Gastrocnemius medialis (tissue), 4 donors: Measurements from ENCODE around the gene NODAL. TPM values are rescaled to one million over a fixed set of nuclear protein-coding genes. Genes with fewer than 3 reads are reported as not detected.
A peak's percentile ranks its signal among the peaks of the same experiment; 100 is the strongest.

Experiments used
- ATAC-seq, 2 donors: fragments of 150-250 bp; one replicate each; pipeline ENCODE4 v1.9.1; 2016
- DNase-seq, 2 donors: peaks; one replicate each; pipeline ENCODE4 v3.0.0-alpha.2; 2019
- H3K27ac ChIP-seq, 4 donors: fragments of 200-600 bp; sonication (generic); 1 replicate in 1 of 4; 2 replicates in 3 of 4; pipeline ENCODE4 v1.5.1; 2016 to 2018; ENCODE audit warnings: mild to moderate bottlenecking in 2 of 4, moderate library complexity in 1 of 4
- H3K27me3 ChIP-seq, 3 donors: fragments of 200-600 bp; sonication (generic) in 2 of 3; 1 replicate in 1 of 3; 2 replicates in 2 of 3; pipeline versions ENCODE4 v1.5.1 to v1.6.0; 2016 to 2019; ENCODE audit warnings: mild to moderate bottlenecking in 1 of 3, moderate library complexity in 1 of 3
- H3K36me3 ChIP-seq, 2 donors: fragments of 200-600 bp; sonication (generic) in 1 of 2; one replicate each; pipeline ENCODE4 v1.5.1; 2017 to 2018
- H3K4me1 ChIP-seq, 2 donors: fragments of 200-600 bp; sonication (generic) in 1 of 2; one replicate each; pipeline ENCODE4 v1.5.1; 2016 to 2017; ENCODE audit warnings: mild to moderate bottlenecking in 2 of 2
- H3K4me3 ChIP-seq, 4 donors: fragments of 200-600 bp; sonication (generic) in 3 of 4; 1 replicate in 1 of 4; 2 replicates in 3 of 4; pipeline ENCODE4 v1.5.1; 2016 to 2019; ENCODE audit warnings: mild to moderate bottlenecking in 2 of 4
- H3K9me3 ChIP-seq, 3 donors: fragments of 200-600 bp; sonication (generic) in 2 of 3; 1 replicate in 1 of 3; 2 replicates in 2 of 3; pipeline ENCODE4 v1.5.1; 2016 to 2019
- POLR2A ChIP-seq, 2 donors: fragments of 450-650 bp; IDR thresholded peaks; one replicate each; pipeline ENCODE4 v1.6.1; 2017; ENCODE audit warnings: antibody characterized with exemption in 2 of 2, mild to moderate bottlenecking in 2 of 2, moderate library complexity in 2 of 2
- in situ Hi-C, 4 donors: fragments of 200-750 bp; cut with MboI; loops; one replicate each; pipeline versions ENCODE4 v1.15.0 to v1.8.0; 2017; ENCODE audit warnings: low sequenced_read_pairs in 4 of 4
- intact Hi-C: fragments of 100-400 bp; cut with DNase I; formaldehyde crosslinking; loops from one replicate; pipeline ENCODE4 v1.15.1; 2023; ENCODE audit warnings: low total_unique reads
- total RNA-seq, 4 donors: library from RNA; depleted of rRNA; stranded (reverse); fragments of >200 nt; gene quantifications; one replicate each; pipeline versions ENCODE4 v1.1.0 to v1.2.3, GENCODE V29; 2016
- TF ChIP-seq, protein P1 (sequence below), 5 experiments: fragments of 450-650 bp in 3 of 5; fragments of 200-600 bp in 2 of 5; sonication (generic) in 2 of 5; IDR thresholded peaks in 4 of 5; conservative IDR thresholded peaks in 1 of 5; 1 replicate in 4 of 5; 2 replicates in 1 of 5; pipeline ENCODE4 v1.5.1; 2016 to 2019; ENCODE audit warnings: antibody characterized with exemption in 5 of 5, mild to moderate bottlenecking in 3 of 5, moderate library complexity in 3 of 5

Gene NODAL
- total RNA-seq, 4 donors from 2014 or later: not detected

DNA sequence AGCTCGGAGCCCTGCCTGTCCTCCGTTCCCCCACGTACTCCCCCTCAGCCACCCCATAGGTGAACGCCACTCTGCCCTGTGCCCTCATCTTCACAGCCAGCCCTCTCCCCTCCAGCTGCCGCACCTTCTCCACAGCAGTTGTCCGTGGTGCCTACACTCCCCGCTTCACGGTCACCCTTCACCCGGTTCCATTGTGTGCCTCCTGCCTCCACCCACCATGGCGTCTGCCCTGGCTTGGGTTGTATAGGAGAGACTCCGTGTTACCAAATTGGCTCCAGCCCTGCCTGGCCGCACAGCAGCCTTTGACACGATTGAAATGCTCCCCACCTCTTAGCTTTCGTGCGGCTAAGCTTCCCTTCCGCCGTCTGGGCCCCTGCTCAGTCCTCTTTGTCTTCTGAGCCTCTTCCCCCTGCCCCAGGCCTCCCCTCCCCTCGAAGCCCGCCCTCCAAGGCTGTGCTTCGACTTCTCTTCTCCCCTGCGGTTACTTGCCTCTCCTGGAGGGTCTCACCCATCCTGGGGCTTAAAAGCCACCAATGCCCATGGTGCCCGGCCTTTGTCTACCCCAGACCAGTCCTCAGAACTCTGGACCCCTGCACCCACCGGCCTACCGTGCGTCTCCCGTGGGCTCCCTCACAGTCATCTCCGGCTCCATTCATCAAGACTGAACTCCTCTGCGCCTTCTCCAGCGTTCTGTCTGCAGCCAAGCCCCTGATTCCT lies 18.5 kb upstream of the NODAL start:
- Histone ChIP-seq H3K27ac (peak overlapping the region in 3 of 4 donors; percentile 74 to 87 (median 87)), H3K4me3 (no peak overlapping the region), H3K4me1 (peaks cover 13 to 23% of the 10 kb centered on the region in 2 donors), H3K9me3 (no peaks in the 10 kb centered on the region), H3K27me3 (no peaks in the 10 kb centered on the region), H3K36me3 (no peaks in the 10 kb centered on the region)
- TF ChIP-seq, protein P1, sequence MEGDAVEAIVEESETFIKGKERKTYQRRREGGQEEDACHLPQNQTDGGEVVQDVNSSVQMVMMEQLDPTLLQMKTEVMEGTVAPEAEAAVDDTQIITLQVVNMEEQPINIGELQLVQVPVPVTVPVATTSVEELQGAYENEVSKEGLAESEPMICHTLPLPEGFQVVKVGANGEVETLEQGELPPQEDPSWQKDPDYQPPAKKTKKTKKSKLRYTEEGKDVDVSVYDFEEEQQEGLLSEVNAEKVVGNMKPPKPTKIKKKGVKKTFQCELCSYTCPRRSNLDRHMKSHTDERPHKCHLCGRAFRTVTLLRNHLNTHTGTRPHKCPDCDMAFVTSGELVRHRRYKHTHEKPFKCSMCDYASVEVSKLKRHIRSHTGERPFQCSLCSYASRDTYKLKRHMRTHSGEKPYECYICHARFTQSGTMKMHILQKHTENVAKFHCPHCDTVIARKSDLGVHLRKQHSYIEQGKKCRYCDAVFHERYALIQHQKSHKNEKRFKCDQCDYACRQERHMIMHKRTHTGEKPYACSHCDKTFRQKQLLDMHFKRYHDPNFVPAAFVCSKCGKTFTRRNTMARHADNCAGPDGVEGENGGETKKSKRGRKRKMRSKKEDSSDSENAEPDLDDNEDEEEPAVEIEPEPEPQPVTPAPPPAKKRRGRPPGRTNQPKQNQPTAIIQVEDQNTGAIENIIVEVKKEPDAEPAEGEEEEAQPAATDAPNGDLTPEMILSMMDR (IDR thresholded peaks at IDR 0.05 in 4 of 5, conservative IDR thresholded peaks at IDR 0.05 in 1 of 5): no peak
- TF ChIP-seq POLR2A (IDR thresholded peaks at IDR 0.05): no peak
- no peak for DNase-seq
- intact Hi-C loops: loop anchor here (2.0 to 10.0 kb wide), 2 partner anchors 49 to 425 kb away; partner anchors contain the start of gene PCBD1
- in situ Hi-C loops: loop anchor here in 3 of 4 donors (5.0 to 25.0 kb wide), 5 partner anchors 55 to 302 kb away; no protein-coding TSS in a partner anchor
- no peak for ATAC-seq

GRCh38 chr10:70459061-70459773 lies 17.7 kb upstream of the NODAL start:
- H3K4me3 ChIP-seq: peak overlapping the region in 2 of 4 donors; percentile 53 to 56
- H3K36me3 ChIP-seq: no peaks in the 10 kb centered on the region
- DNase-seq: no peak
- H3K27ac ChIP-seq: peak overlapping the region; percentile 69 to 87 (median 80)
- peaks cover 13 to 23% of the 10 kb centered on the region in 2 donors for H3K4me1 ChIP-seq
- TF ChIP-seq, protein P1 (IDR thresholded peaks at IDR 0.05 in 4 of 5, conservative IDR thresholded peaks at IDR 0.05 in 1 of 5): no peak
- TF ChIP-seq POLR2A (IDR thresholded peaks at IDR 0.05): no peak
- no peaks in the 10 kb centered on the region for H3K27me3 ChIP-seq
- no peaks in the 10 kb centered on the region for H3K9me3 ChIP-seq
- in situ Hi-C loops: loop anchor here in 1 of 4 donors (25.0 kb wide), 1 partner anchor 303 kb away; no protein-coding TSS in a partner anchor
- intact Hi-C loops: loop anchor here (10.0 kb wide), 1 partner anchor 426 kb away; the partner anchor contains the start of gene PCBD1
- peak in 1 of 2 donors; percentile 17 for ATAC-seq

- peak in 1 of 2 donors; percentile 47 for TF ChIP-seq POLR2A (IDR thresholded peaks at IDR 0.05)
- TF ChIP-seq, protein P1 (IDR thresholded peaks at IDR 0.05 in 4 of 5, conservative IDR thresholded peaks at IDR 0.05 in 1 of 5): peak in 2 of 5 experiments; percentile 28 to 31
- Histone ChIP-seq H3K36me3 (no peaks in the 10 kb centered on the region), H3K4me3 (peak overlapping the region; percentile 49 to 66 (median 54)), H3K4me1 (peaks cover 13 to 22% of the 10 kb centered on the region in 2 donors), H3K27me3 (no peaks in the 10 kb centered on the region), H3K27ac (peak overlapping the region; percentile 69 to 87 (median 80)), H3K9me3 (no peaks in the 10 kb centered on the region)
- peak; percentile 65 to 66 for ATAC-seq
- intact Hi-C loops (loop anchor here (10.0 kb wide), 1 partner anchor 426 kb away; the partner anchor contains the start of gene PCBD1), in situ Hi-C loops (loop anchor here in 1 of 4 donors (25.0 kb wide), 1 partner anchor 304 kb away; no protein-coding TSS in a partner anchor)
- peak; percentile 44 to 80 for DNase-seq
Measured at GRCh38 chr10:70458329-70459060, 17.0 kb upstream of the NODAL start.

DNA sequence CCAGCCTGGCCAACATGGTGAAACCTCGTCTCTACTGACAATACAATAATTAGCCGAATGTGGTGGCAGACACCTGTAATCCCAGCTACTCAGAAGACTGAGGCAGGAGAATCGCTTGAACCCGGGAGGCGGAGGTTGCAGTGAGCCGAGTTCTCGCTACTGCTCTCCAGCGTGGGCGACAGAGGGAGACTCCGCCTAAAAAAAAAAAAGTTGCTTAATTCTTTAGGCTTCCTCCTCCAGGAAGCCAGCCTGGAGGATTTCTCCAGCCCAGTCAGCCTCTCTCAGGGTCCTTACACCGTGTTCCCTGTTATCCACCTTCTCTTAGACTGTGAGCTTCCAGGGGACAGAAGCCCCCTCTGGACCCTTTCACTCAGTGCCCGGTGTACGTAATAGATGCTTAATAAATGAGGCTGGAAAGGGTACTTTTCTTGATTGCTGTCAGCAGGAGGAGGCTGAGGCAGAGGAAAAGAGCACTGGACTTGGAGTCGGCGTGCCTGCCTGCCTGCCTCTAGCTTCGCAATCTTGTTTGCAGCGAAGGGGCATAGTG lies 16.4 kb upstream of the NODAL start:
- in situ Hi-C loops (loop anchor here in 1 of 4 donors (25.0 kb wide), 1 partner anchor 304 kb away; no protein-coding TSS in a partner anchor), intact Hi-C loops (loop anchor here (10.0 kb wide), 1 partner anchor 427 kb away; the partner anchor contains the start of gene PCBD1)
- no peaks in the 10 kb centered on the region for H3K27me3 ChIP-seq
- peaks cover 10 to 16% of the 10 kb centered on the region in 2 donors for H3K4me1 ChIP-seq
- H3K36me3 ChIP-seq: no peaks in the 10 kb centered on the region
- peak overlapping the region; percentile 49 to 66 (median 54) for H3K4me3 ChIP-seq
- ATAC-seq: no peak
- no peak for TF ChIP-seq POLR2A (IDR thresholded peaks at IDR 0.05)
- TF ChIP-seq, protein P1 (IDR thresholded peaks at IDR 0.05 in 4 of 5, conservative IDR thresholded peaks at IDR 0.05 in 1 of 5): no peak
- H3K27ac ChIP-seq: peak overlapping the region; percentile 69 to 87 (median 80)
- DNase-seq: no peak
- H3K9me3 ChIP-seq: no peaks in the 10 kb centered on the region
